HG03521 (cell line): ENCODE results near the gene PARN.

ENCODE experiments used
- ATAC-seq: cut with Tn5 transposase; IDR thresholded peaks from one replicate; pipeline ENCODE4 v1.9.1; 2021; ENCODE audit warnings: mild to moderate bottlenecking, moderate library complexity; ENCODE audit not compliant: unreplicated experiment

The PARN gene

DNA sequence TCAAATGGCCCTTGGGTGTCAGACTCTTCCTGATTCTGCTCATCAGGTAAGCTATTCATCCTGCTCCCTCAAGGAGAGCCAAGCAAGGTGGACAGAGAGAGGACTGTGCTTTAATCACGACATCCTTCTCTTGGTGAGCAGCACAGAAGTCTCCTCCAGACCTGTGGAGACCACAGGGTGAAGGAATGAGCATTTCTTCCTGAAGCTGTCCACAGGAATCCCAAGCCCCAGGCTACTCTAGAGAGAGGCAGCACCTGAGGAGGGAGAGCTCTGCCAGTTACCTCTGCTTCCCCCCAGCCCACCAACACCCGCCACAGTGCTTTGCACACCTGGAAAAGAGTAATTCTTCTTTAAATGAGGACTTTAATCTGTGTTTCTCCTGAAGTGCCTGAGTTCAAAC is 100.0 kb downstream of the PARN start:
- ATAC-seq = no peak

DNA sequence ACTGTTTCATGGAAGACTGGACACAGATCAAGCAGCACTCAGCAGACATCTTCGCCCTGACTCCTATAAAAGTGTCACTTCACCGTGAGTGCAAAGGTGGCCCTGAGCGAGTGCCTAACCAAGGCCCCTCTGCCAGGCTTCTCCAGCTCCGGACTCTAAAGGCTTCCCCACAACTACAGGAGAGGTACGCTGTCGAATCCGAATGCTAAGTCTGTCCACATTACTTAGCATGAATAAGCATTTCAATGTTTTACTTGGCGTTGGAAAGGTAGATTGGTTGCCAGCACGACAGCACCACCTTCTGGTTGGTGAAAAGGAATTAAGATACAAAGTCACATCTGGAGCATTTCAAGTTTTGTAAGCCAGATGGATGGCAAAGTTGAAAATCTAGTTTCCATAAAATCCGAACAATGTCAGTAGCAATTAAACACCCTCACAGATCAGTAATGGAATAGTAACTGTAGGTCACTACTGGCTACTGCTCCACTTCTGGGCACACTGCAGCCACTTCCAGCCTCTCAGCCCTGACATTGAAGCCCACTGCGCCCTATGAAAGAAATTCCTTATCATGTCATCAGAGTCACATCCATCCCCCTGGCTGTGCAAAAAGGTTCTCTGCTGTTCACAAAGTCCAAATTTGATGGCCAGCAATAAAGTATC is 100.9 kb downstream of the PARN start:
- no peak for ATAC-seq

DNA sequence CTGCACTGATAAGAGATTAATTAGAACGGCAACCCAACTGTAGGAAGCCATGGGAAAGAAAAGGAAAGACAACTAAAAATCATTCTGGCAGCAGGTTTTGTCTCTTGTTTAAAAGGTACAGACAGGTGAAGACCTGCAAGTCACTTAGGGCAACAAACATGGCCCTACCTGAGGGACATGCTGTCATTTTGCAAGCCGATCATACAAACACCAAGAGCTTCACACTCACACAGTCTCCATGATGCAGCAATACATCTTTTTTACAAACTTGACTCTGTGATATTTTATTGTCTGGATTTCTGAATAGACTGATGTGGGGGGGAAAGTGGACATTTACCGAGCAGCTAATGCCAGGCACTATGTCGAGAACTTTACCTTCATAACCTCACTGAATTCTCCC is 101.8 kb downstream of the PARN start:
- ATAC-seq = no peak

DNA sequence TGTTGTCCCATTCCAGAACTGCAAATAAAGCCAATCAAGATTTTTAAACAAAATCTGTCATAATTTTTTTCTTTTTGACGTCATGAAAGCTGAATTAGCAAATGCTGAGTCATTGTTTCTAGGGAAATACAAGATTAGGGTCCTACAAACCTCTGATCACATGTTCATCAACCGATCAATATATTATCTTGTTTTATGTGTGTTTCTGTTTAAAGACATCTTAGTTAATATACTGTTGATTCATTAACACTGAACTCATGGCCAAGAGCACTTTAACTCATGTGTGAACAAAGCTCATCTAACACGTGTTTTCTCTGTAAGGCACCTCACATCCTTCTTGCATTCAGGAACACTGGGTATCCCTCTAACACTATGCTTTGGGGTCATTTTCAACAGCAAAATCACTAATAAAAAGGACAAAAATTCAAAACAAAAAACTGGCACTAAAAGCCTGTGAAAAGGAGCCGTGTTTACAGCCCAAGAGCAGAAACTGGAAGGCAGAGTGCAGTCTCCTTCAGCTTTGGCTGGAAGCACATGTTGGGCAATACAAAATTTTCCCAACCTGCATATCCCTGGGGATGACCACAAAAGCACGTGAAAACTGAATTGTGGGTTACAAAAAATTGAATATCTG is 102.5 kb downstream of the PARN start:
- no peak for ATAC-seq

DNA sequence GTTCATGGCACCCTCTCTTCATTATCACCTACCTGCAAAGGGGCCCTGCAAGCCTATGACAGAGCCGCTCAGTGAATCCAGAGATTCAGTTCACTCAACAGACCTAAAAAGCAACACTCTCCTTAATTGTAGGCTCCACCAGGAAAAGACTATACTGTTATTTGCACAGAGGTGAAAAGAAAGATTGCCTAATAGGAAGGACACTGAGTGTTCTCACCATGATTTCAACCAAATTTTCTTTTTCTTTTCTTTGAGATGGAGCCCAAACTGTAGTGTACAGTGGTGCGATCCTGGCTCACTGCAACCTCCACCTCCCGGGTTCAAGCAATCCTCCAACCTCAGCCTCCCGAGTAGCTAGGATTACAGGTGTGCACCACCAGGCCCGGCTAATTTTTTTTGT is 104.5 kb downstream of the PARN start:
- no peak for ATAC-seq

DNA sequence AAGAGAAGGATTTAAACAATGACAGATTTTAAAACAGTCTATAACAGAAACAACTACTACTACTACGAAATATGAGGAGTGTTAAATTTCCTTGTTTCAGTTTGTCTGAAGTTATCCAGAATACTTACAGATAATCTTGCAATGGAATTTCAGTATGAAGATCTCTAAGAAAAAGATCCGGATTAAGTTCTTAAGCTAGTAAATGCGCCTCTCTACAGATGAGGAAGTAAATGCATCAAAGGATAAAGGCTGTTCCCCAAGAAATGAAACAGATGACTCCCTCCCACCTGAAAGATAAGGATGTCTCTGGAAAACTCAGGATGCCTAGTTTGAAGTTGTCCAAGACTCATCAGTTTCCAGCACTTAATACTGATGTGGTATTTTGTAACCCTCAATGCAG is 105.1 kb downstream of the PARN start:
- ATAC-seq = no peak

DNA sequence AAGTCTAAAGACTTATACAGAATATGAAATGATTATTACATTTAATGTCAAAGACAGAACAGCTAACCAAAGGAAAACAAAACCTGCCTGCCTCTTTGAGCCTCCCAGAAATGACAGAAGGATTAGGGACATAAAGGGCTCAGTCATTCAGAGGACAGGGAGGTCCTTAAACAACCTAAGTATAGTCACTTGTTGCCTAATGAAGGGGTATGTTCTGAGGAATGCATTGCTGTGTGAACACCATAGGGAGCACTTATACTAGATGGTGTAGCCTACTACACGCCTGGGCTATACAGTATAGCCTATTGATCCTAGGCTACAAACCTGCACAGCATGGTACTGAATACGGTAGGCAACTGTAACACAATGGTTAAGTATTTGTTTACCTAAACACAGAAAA is 106.4 kb downstream of the PARN start:
- ATAC-seq = no peak

DNA sequence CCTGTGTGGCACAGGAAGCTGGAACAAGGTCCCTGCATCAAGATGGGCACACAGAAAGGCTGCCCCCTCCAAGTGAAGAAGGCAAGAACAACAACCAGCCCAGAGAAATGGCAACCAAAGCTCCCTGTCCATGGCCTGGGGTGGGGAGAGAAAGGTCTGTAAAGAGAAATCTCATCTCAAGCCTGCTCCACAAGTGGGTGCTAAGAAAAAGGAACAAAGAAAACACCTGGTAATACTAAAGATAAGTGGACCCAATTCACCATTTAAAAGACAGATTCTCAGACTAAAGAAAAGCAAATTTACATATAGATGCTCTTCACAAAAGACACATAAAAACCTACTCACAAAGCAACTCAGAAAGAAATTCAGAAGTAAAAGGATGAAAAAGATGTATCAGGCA is 107.4 kb downstream of the PARN start:
- ATAC-seq = no peak

DNA sequence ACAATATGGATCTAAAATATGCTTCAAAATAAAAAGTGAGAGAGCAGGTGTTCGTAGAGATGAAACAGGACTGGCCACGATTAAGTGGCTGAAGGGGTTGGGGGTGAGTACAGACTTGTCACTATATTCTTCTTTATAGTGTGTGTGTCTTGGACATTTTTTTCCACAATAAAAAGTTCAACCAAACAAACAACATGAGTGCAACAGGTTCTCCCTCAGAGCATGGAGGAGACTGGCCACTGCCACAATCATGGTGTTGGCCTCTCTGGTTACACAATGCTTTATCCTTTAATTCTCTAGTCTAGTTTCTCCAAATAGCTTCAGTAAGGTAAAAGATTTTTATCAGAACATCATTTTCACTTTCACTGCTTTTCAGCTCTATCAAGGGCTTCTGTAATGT is 109.3 kb downstream of the PARN start:
- no peak for ATAC-seq

DNA sequence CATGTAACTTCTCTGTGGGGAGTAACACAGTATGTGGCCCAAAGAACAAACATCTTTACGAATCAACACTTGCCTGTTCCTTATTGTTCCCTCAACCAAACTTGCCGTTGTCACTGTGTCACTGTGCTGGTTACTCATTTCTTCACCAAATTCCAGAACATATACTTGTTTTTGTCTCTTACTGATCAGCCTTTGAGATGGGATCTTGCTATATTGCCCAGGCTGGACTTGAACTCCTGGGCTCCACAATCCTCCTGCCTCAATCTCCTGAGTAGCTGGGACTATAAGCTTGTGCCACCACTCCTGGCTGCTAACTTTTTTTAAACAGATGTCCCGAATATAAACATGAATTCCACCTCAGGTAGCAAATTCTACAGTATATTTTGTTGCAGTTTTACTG is 115.1 kb downstream of the PARN start:
- no peak for ATAC-seq

DNA sequence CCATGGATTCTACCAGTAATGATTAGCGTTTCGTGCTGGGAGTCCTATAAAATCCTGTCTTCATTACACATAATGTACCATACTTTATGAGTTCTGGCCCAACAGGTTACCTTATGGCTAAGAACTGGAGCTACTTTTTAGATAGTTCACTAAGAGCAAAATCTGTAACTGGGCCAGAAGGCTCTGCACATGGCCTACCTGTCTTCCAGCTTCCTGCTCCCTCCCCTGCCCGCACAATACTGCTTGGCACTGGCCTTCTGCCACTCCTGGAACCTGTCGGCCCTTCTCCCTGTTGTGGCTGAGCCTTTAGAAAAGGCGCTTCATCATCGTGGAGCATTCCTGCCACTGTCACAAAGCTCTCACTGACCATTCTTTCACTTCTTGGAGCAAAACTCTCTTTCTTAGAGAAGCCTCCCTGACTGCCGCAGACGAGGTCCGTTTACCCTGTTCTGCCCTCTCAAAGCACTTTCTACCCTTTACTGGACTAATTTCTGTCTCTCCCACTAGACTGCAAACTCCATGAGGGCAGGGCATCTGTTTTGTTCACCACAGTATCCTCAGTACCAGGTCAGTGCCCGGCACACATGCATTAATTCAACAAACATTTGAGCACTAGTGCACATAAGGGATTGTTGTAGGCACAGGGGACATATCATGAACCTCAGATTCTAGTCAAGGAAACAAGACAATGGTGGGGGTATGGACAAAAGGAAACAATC is 116.5 kb downstream of the PARN start:
- no peak for ATAC-seq

DNA sequence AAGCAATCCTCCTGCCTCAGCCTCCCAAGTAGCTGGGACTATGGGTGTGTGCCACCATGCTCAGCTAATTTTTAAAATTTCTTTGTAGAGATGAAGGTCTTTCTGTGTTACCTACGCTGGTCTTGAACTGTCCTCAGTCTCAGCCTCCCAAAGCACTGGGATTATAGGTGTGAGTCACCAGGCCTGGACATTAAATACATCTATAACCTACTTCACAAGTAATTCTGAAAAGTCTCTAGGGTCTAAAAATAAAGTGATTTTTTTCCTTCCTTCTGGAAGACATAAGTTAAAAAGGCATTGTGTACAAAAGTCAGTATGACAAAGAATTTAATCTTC is 118.3 kb downstream of the PARN start:
- ATAC-seq = no peak

DNA sequence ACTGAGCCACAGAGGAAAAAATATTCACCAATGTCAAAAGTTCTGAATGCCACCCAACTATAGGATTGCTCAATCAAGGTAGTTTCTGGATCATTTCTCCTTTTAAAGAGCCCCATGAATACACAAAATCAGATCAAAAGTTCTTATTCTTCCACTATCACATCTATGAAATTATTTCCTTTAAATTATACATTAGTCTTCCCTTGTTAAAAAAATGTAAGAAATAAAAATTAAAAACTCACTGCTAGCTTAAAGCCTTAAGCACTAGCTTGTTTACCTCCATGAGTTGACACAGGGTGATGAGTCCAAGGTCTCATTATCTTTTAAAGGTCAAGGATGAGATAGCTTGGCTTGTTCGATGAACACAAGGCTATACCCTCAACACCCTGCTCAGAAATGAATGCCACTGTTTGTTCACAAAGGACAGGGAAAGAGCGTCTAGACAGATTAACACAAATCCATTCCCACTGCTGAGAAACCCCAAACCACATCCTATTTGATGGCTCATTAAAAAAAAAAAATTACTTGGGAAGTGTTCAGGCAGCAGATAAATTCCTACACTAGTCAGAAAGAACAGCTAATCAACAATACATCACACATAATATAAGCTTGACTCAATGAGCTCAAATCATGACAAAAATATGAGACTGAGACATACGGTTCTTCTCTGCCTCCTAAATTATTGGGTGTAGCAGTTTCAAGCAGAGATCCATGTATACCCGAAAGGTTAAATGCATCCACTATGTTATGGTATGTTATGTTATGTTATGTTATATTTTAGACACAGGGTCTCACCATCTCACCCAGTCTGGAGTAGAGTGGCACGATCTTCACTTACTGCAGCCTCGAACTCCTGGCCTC is 118.9 kb downstream of the PARN start:
- no peak for ATAC-seq

DNA sequence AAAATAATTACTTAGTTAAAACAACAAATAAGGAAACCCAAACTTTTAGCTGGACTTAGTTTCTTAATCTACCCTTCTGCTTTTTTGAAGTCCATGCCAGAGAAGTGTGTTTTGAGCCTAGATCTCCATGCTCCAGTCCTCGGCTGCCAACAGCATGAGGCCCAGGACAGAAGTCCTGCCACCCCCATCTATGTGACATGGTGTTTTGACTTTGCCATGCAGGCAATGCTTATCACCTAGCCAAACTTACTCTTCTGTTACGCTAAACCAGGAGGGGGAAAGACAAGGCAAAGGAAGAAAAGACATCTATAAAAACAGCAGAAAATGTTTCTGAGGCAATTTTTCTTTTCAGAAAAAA is 119.5 kb downstream of the PARN start:
- no peak for ATAC-seq

DNA sequence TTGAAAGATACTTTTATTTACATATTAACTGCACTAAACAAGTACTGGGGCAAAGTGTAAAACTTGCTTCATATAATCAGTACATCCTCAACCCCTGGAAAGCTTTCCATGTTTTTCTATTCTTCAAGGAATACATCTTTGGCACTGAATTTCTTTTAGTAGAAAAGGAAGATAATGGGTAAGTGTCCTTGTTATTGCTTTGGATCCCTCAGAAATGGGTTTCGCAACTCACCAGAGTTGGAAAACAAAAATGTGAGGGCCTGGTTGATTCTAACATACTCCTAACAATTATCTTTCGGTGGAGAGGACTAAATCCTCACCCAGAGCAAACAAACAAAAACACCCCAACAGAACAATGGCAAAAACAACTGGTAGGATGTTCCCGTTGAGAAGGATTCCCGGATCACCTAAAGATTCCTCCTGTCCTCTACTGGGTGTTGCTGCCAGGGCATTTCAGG is 120.4 kb downstream of the PARN start:
- ATAC-seq = no peak

DNA sequence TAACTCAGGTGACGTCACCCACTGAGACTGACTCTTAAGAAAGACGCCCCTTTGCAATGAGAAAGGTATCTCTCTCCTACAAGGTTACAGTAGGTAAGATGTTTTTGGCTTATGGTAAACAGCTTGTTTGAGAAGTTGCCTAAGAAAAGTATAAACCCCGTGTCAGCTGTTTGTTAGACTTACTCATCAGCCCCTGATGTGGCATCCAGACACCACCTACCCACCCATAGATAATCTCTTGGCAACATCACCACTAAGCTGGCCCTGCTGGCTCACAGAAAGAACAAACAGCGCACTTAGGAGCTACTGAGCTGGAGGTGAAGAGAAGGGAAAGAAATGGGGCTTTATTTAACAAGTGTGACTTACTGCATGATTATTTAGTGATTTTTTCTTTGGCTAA is 121.0 kb downstream of the PARN start:
- no peak for ATAC-seq

DNA sequence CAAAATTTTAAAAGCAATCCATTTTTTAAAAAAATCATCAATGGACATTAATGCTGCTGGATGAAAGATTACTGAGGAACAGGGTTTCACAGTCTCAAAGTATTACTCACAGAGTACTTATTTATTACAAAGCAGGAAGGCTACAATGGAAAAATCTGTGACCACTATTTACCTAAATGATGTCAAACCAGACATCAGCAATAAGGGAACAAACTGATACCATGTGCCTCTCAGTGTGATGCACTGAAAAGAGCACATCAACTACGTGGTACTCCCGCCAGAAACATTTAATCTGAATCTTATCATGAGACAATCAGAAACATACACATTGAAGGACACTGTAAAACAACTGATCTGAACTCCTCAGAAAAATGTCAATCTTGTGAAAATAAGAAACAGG is 124.2 kb downstream of the PARN start:
- no peak for ATAC-seq

DNA sequence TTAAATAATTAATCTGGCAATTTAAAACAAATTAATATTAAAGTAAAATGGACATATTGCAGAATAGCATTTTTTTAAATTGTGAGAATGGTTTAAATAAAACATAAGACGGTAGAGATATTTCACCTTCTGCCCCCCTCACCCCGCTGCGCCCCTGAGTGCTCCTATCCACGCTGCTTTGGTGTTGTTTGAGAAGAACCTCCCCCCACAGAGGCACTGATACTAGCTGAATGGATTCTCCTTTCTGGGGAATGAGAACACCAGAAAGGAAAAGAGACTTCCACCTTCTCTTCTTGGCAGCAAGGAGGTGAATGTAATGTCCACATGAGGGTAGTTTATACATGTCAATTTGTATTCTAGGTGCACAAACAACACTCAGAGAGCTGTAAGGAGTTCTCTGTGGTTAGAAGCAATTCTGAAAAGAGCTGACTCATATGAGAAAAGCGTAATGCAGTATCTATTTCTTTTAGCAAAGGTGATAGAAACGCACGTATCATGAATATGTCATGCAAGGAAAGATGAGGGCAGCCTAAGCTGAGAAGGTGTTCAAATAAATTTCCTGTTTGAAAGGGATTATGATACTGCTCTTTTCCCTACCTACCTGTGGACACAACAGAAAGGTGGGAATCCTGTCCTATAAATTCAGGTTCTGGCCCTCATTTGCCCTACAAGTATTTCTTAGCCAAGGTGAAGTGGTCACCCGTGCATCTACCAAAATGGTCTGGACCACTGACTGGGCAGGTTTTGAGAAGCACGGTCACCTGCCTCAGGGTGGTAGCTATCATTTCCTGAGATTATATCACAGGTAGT is 126.9 kb downstream of the PARN start:
- peak; percentile 66 for ATAC-seq

DNA sequence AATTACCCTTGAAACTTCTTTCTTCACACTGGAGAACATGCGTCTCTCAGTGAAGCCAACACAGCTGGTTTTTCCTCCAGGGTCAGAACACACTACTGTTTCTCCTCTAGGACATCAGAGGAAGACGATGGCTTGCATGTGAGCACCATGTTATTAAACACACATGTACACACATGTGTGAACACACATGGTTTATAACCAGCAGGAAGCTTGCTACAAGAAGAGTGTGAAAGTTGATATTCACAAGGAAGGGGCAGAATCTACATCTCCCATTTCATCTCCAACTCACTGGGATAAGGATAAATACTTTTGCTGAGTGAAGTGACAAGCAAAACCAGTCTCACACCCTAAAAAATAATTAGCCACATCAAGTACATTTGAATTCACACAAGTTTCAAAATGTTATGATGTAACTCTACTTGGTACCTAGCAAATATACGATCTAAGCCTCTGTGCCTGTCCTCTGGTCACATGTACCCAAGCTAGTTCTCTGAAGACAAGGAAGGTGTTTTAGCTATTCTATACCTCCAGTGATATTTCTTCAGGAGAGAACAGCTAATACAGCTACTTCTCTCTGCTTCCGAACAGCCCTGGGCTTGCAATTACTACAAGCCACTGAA is 127.7 kb downstream of the PARN start:
- no peak for ATAC-seq
